Stimulated activated CD8-positive, alpha-beta memory T cell treated with anti-CD3 and anti-CD28 coated beads, Interleukin-4, amount 100 ng/mL, for 48 hours (primary cell): Measurements from ENCODE around the gene IGFBP7.
"Not testable (repeated sequence)": the region's sequence is repeated elsewhere in the genome, so short reads cannot be mapped to it uniquely, and the experiment has no call there.

ENCODE experiments used
- DNase-seq: peaks from one replicate; pipeline ENCODE4 v3.0.0-alpha.2; 2020

Gene IGFBP7

DNA sequence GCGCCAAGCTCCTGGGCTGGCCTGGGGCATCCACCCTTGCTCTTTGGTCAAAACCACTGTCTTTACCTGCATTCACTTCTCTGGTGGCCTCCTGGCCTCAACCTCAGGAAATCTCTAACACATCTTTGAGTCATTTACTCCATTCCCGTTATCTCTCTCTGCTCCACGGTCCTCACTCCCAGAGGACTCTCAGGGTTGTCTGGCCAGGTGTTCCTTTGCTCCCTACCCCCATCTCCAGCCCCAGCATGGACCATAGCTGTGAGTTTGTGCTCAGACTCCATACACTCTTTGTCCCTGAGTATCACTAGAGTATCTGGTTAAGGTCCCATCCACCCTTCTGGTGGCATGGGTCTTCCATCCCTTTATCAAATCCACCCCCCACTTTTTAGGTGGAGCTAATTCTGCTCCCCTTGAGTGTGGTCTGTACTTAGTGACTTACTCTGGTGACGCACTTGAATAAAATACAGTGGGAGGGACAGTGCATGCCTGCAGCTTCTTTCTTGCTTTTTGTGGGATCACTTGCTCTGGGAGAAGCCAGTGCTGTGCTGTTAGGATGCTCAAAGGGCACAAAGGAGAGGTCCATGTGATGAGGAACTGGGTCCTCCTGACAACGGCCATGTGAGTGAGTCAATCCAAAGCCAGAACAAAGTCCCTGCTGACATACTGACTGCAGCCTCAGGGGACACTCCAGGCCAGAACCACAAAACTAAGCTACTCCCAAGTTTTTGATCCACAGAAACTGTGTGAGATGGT lies 44.3 kb downstream of the IGFBP7 start:
- DNase-seq, result no peak

DNA sequence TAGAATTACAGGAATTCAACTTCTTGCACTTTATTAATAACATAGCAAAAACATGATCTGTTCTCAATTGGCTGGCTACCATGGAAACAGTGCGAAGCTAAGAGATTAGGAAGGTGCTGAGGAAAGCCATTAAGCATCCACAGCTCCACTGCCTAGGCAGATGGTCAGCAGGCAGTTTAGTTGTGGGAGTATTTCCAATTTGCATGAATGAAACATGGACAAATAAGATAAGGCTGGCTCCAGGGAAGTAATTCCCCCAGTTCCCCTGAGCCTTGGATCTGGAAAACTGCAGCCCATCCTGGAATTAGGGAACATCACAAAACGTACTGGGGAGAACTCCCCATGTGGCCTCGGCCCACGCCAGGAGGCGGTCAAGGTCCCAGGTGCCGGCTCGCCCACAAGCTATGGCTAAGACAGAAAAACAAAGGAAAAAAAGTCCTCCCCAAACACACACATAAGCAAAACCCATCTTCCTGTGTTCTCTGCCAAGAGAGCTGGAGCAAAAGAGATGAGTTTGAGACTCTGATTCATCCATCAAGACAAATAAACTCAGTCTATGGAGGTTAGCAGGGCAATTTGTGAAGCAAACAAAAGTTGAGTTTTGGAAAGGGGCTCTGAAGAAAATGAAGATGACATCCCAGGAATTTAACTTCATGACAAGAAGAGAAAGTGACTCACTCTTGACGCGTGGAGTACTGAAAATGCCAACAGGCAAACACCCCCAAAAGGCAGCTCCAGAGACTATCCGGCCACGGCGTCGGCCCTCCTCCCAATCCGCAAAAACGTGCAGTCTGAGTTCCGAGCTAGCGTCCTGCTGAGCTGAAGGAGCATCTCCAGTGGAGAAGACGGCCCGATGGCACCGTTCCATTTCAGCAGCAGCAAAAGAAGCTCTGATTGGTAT lies 45.1 kb downstream of the IGFBP7 start:
- DNase-seq, result no peak

DNA sequence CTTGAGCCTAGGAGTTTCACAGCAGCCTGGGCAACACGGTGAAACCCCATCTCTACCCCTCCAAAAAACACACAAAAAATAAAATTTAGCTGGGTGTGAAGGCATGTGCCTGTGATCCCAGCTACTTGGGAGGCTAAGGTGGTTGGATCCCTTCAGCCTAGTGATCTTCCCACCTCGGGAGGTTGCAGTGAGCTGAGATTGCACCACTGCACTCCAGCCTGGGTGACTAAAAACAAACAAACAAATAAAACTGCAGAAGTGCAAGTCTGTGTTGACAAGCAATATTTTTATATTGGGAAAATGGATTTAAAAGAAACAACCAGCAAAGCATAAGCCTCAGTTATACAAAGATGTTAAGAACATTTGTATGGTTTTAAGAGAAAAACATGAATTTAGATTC lies 46.1 kb downstream of the IGFBP7 start:
- DNase-seq, result no peak

DNA sequence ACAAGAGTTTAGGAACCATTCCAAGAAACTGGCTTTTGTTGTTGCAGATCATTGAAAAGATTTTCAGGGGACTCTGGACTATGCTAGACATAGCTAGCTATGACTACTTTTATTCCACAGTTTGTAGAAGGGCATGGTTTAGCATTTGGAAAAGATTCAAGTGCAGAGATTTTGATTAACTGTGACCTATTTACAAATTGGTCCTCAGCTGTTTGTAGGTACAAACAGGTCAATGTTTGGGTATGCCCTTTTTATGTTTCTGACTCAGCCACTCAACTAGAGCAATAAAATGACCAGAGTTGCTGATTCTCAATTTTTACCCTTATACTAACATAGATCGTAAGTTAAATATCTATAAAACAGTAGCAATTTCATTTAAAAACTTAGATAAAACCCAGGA lies 46.7 kb downstream of the IGFBP7 start:
- no peak for DNase-seq

DNA sequence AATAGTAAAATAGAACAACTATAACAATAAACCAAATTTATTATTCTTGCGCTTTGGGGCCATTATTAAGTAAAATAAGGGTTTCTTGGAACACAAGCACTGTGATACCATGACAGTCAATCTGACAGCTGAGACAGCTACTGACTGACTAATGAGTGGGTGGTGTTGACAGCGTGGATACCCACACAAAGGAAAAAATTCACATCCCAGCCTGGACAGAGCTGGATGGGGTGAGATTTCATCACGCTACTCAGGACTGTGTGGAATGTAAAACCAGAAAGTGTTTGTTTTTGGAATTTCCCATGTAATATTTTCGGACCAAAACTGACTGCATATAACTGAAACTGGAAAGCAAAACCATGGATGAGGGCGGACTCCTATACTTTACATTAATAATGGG lies 48.8 kb downstream of the IGFBP7 start:
- no peak for DNase-seq

DNA sequence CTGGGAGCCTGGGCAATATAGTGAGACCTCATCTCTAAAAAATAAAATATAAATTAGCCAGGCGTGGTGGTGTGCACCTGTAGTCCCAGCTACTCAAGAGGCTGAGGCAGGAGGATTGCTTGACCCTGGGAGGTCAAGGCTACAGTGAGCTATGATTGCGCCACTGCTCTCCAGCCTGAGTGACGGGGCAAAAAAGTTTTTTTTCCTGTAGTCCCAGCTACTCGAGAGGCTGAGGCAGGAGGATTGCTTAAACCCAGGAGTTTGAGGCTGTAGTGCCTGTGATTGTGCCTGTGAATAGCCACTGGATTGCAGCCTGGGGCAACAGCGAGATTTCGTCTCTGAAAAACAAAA lies 49.5 kb downstream of the IGFBP7 start:
- not testable (repeated sequence) for DNase-seq

DNA sequence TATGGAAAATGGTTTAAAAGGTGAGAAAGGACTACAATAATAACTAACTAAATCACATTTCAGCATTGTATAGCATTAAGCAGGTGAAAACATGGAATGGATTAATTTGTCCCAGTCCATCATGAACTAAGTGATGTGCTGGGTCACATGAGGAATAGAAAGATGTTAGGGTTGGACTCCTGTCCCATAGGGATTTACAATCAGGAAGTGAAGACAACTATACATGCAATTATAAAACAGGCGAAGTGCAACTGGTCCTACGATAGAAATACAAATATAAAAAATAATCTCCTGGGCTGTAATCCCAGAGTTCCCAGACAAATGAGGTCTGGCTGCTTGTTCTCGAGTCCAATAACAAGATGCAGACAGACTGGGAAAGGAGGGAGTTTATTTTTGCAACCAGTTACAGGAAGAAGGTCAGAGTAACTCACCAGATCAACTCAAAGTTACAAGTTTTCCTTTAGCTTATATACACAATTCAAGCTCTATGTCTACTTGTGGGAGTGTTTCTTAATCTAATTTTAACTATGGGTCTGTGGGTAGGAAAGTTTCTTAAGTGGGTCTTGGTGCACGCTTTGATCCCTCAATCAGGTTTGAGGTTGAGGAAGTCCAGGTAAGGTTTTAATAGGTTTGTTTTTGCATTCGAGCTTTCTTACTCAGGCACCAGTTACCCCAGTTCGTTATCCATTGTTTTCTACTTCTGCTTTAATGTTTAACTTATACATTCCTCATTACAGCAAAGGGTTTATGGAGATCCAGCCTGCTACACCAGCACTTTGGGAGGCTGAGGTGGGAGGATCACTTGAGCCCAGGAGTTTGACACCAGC lies 50.1 kb downstream of the IGFBP7 start:
- DNase-seq, result no peak

DNA sequence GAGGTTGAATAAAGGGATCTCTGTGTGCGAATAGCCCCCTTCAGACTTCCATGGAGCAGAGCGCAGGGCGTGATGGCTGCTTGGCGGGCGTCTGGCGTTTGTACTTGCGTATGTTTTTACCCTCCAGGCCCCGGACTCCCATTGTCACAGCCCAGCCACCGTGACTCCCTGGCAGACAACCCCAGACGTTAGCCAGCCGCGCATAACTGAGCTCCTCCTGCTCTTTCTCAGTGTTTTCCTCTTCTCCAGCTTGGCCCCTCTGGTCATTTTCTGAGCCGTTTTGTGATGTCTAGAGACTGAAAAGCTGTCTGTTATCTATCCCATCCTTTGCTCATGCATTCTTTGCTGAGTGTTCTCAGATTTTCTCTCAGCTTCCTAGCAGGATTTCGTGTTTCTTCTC lies 54.3 kb downstream of the IGFBP7 start:
- no peak for DNase-seq

DNA sequence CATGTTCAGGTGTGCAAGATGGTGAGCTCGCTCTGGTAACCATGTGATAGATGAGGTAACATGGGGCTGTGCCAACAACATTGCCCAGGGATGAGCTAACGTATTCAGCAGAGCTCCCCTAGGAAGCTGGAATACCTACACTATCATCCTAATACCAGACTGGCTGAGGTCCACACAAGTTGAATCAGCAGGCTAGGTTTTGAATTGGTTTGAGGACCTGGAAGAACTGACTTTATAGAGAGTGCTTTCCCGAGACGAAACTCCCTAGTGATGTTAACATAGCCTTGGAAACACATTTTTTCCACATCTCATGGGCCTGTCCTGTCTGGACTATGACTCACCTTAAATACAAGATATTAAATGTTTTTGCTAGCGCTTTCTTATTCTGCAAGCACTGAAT lies 56.7 kb downstream of the IGFBP7 start:
- DNase-seq, result no peak

DNA sequence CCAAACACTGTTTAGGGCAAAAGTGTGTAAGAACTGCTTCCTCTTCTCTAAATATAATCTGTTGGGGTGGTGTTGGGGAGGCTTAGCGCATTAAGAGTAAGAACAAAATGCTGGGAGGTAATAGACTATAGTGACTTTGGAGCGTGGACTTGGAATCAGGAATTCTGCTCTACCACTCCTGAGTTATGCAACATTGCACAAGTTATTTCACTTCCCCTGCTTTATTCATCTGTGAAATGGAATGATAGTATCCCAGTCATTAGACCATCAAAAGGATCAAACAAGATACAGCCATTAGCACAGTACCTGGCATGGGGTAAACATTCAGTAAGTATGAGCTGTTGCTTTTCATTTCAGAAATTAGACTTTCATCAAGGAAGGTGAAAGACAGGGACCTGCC lies 58.7 kb downstream of the IGFBP7 start:
- DNase-seq, result no peak

DNA sequence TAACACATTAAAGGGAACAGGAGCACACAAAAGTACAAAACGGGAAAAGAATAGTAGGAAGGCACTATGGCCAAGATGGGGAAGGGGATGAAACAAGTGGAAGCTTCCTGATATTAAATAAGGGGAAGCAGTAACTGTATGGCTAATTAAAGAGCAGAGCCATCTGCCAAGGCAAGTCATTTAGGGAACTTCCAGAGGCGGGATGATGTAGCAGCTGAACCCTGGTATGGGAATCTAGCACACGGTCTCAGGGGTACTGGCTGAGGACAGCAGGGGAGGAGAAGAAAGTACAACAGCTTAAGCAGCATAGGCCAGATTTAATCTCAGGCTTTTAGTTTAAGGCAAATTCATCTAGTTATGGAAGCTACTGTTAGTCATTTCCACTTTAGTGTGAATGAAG lies 59.1 kb downstream of the IGFBP7 start:
- DNase-seq, result no peak

DNA sequence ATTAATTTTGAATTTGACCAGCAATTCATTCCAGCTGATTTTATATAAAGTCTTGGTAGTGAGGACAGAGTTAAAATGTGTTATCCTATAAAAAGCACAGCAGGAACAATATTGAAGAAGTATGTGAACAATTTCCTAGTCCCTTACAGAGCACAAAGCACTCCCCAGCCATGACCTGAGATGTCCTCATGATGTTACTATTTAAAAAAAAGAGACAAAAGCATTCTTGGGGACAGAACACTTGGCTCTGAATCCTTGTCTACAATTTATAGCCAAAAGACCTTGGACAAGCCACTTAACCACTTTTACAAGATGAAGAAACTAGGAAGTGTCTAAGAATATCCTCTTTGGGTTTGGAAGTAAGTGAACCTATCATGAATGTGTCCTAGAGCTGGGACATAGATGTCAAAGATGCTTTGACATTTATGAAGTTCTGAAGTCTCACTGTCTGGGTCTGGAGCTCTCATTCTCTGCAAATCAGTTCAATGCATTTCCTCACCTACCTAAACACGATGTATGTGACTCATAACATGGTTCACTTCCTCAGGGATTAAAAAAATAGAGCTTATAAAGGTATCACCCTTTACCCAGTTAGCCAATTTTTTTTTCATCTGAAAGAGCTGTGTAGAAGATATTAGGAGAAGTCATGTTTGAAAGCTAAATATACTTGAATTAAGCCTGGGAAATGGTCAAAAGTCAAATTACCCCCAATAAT lies 61.4 kb downstream of the IGFBP7 start:
- DNase-seq, result no peak

DNA sequence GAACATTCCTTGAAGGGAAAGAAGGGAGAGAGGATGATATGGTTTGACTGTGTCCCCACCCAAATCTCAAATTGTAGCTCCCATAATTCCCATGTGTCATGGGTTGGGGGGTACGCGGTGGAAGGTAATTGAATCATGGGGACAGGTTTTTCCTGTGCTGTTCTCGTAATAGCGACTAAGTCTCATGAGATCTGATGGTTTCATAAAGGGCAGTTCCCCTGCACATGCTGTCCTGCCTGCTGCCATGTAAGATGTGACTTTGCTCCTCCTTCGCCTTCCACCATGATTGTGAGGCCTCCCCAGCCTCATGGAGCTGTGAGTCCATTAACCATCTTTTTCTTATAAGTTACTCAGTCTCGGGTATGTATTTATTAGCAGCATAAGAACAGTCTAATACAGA lies 63.1 kb downstream of the IGFBP7 start:
- not testable (repeated sequence) for DNase-seq

DNA sequence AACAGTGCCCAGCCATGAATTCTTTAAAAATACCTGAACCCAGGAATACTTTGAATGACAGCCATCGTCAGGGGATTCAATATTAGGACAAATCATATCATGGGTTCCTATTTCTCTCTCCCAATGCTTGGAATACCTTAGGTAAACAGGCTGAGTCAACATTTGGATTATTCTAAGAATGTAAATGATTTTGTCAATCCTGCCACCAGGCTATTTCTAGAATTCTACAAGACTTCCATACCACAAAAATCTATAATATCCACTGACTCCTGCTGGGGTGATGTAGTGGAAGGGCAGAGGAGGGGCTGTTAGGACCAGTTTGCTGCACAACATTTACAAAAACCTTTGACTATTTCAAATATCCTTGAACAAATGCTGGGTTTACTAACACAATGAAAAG lies 65.2 kb downstream of the IGFBP7 start:
- DNase-seq, result no peak

DNA sequence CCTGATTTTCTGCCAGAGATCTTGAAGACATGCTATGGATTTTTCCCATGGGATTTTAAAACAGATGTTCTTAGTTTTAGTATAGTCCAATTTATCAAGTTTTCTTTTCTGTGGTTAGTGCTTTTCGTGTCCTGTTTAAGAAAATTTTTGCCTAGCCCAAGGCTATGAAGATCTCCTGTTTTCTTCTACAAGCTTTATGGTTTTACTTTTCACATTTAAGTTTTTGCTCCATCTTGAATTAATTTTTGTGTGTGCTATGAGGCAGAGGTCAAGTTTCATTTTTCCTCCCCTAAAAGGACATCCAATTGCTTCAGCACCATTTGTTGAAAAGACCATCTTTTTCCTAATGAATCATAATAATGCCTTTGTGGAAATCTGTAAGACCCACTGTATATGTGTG lies 65.9 kb downstream of the IGFBP7 start:
- DNase-seq, result no peak

DNA sequence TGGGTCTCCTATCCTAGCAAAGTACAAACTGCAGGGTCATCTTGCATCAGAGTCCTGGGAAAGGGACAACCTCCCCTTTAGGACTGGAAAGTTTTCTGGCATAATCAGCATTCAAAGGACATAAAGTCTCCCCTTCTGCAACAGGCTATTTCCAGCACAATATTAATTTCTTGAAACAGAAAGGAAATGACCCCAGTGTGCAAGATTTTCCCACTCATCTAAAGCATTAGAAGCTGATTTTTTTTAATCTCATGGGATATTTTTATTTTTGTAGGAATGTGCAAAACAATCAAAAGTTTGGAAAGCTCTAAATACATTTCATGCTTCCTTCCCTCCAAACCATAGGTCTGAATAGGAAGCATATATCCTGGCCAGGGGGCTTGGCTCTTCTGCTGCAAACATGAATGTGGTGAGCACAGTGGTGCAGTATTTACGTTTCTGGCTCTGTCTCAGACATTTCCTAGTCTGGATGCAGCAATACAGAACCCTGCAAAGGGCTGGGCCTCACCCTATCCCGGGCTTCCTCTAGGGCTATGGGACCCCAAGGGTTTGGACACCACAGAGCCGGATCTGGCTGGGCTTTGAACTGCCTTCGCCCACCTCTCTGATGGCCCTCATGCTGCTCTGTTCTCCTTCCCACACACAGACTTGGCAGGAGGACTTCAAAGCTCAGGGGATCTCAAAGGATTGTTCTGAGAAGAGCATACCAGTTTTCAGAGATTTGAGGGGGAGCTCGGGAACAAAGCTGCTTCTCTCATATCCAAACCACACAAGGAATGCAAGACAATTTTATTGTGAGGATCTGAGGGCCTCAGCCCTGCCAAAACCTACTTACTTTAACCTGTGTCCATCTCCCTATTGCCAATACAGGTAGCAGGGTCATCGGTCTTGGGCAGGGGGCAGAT lies 66.6 kb downstream of the IGFBP7 start:
- DNase-seq, result no peak

DNA sequence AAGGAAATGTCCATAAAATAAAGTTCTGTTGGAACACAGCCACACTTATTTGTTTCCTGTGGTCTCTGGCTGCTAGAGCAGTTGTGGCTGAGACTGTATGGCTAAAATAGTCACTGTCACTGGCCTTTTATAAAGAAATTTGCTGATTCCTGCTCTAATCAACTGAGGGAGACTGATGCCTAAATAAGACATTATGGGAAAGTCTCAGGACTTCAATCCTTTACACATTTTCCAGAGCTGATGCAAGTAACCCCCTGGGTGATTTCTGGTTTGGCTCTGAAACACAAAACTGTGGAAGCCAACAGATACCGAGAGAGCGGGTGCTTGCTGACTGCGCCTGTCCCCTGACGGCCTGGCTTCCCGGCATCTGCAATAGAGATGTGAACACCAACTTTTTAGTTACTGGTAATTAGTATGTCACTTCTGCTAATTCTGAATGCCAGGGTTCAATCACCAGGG lies 67.4 kb downstream of the IGFBP7 start:
- DNase-seq, result no peak

DNA sequence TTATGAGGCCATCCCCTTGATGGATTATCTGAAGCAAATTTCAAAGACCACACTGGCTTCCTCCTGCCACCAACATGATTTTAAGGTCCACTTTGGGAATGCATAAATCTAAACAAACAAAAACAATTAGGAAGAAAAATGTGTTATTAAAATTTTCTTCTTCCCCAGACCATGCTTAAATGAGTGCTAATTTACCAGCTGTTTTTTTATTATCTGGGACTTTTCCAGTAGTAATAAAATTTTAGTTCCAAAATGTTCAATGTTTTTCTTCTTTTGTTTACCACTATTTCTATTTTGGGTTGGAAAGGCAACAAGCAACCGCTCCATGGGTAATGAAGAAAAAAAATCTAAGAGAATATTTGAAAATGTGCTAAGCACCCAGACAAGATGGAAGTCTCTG lies 69.2 kb downstream of the IGFBP7 start:
- no peak for DNase-seq

DNA sequence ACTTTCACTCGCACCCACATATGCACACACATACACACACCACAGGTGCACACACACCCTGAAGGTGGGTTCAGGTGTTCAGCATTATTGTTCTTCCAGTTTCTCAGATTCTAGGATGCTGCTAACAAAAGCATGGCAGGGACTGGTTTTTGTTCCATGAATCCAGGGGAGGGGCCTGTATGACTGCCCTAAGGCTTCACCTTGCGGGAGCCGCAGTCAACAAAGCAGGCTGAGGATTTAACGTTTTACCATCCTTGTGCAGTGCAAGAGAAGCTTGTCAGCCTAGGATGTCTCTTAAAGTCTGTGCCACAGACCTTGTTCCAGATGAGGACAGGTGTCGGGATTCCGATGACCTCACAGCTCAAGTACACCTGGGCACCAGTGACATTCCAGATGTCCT lies 69.7 kb downstream of the IGFBP7 start:
- DNase-seq, result no peak

DNA sequence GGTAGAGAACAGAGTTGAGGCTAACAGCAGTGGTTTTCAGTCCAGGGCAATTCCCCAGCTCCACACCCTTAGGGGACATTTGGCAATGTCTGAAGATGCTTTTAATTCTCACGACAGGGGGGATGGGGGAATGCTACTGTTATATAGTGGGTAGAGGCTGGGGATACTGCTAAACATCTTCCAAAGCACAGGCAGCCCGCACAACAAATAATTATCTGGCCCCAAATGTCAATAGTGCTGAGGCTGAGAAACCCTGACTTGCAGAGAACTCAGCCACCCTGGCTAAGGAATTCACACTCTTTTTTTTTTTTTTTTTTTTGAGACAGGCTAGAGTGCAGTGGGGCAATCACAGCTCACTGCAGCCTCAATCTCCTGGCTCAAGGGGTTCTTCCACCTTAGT lies 70.8 kb downstream of the IGFBP7 start:
- DNase-seq, result no peak

DNA sequence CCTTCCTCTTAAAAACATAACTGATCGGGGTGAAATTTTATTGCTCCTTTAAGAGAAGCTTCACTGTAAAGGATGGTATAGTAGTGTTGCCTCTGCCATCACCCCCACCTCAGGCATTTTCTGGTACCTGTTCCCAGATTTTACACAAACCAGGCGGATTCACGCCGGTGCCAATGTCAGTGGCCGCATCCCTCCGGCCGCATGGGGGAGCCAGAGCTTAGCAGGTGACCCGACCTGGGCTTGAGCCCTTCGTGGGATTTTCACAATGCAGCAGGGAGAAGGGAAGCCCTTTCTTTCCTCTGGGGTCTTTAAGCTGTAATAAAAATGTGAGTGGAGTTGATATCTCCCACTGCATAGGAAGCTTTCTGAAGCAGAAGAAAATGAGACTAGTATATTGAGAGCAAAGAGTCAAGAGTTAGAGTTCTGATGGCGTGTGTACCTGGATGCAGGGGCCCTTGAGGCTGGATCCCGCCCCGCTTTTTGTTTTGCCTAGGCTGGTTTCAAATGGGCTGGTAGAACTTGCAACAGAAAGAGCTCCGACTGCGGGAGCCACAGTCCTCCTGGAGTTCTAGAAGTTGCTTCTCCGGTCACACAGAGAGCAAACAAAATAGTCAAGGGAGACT lies 72.1 kb downstream of the IGFBP7 start:
- DNase-seq, result peak; percentile 63
